OCI-LY1 (cell line): ENCODE measurements around the gene PHLPP1.

Experiments used
- H2AFZ ChIP-seq: fragments of 200-600 bp; sonication (generic), shearing (Covaris generic); 2 replicates; pipeline ENCODE4 v1.6.0; 2014; ENCODE audit warnings: antibody characterized with exemption, mild to moderate bottlenecking, low read length
- H3F3A ChIP-seq: fragments of 200-600 bp; sonication (generic), shearing (Covaris generic); 2 replicates; pipeline ENCODE4 v1.6.0; 2014; ENCODE audit warnings: mild to moderate bottlenecking, antibody characterized with exemption, low read length, moderate library complexity; ENCODE audit not compliant: insufficient read depth
- H3K27ac ChIP-seq: fragments of 200-600 bp; sonication (generic); 2 replicates; pipeline ENCODE4 v1.5.1; 2014; ENCODE audit warnings: low read length, mixed run types, mild to moderate bottlenecking, low read depth; ENCODE audit not compliant: poor library complexity, severe bottlenecking
- H3K27me3 ChIP-seq: fragments of 200-600 bp; sonication (generic); 2 replicates; pipeline ENCODE4 v1.6.0; 2014; ENCODE audit warnings: antibody characterized with exemption, mild to moderate bottlenecking, low read length, moderate library complexity; ENCODE audit not compliant: insufficient read depth
- H3K36me3 ChIP-seq: fragments of 200-600 bp; sonication (generic); 2 replicates; pipeline ENCODE4 v1.6.1; 2014; ENCODE audit warnings: mild to moderate bottlenecking, antibody characterized with exemption, low read length, moderate library complexity, mixed read lengths; ENCODE audit not compliant: insufficient read depth
- H3K4me1 ChIP-seq: fragments of 200-600 bp; sonication (generic); 2 replicates; pipeline ENCODE4 v1.5.1; 2014; ENCODE audit warnings: mild to moderate bottlenecking, low read length, moderate library complexity; ENCODE audit not compliant: insufficient read depth, severe bottlenecking
- H3K4me2 ChIP-seq: fragments of 200-600 bp; sonication (generic), shearing (Covaris generic); 2 replicates; pipeline ENCODE4 v1.6.1; 2014; ENCODE audit warnings: low read length
- H3K4me3 ChIP-seq: fragments of 200-600 bp; sonication (generic); 2 replicates; pipeline ENCODE4 v1.5.1; 2014; ENCODE audit warnings: low read length, low read depth, mild to moderate bottlenecking, mixed read lengths; ENCODE audit not compliant: poor library complexity, severe bottlenecking
- H3K79me2 ChIP-seq: fragments of 200-600 bp; shearing (Covaris generic); 2 replicates; pipeline ENCODE4 v1.6.1; 2016; ENCODE audit warnings: mixed run types, low read length, mixed read lengths; ENCODE audit not compliant: insufficient read depth
- H3K9ac ChIP-seq: fragments of 200-600 bp; sonication (generic), shearing (Covaris generic); 2 replicates; pipeline ENCODE4 v1.6.1; 2014; ENCODE audit warnings: mild to moderate bottlenecking, low read length, mixed read lengths
- H3K9me2 ChIP-seq: fragments of 200-600 bp; sonication (generic), shearing (Covaris generic); 2 replicates; pipeline ENCODE4 v1.6.1; 2014; ENCODE audit warnings: low read depth, mild to moderate bottlenecking, low read length, mixed read lengths
- H3K9me3 ChIP-seq: fragments of 200-600 bp; shearing (Covaris generic); 2 replicates; pipeline ENCODE4 v1.6.1; 2014; ENCODE audit warnings: low read length, mixed read lengths
- H4K20me1 ChIP-seq: fragments of 200-600 bp; sonication (generic), shearing (Covaris generic); 2 replicates; pipeline ENCODE4 v1.6.0; 2016; ENCODE audit warnings: mild to moderate bottlenecking, low read length; ENCODE audit not compliant: insufficient read depth
- CTCF ChIP-seq: fragments of 200-600 bp; sonication (generic), shearing (Covaris generic); IDR thresholded peaks from 2 replicates; pipeline ENCODE4 v1.5.1; 2017; ENCODE audit warnings: mild to moderate bottlenecking, antibody characterized with exemption, low read length, moderate library complexity, mixed read lengths
- EZH2 ChIP-seq: fragments of 200-600 bp; sonication (generic), shearing (Covaris generic); IDR thresholded peaks from 2 replicates; pipeline ENCODE4 v1.8.0; 2017; ENCODE audit warnings: borderline replicate concordance, mixed run types, mild to moderate bottlenecking, antibody characterized with exemption, low read length, moderate library complexity, mixed read lengths

PHLPP1 gene

GRCh38 chr18:62828091-62828640 is 112.8 kb downstream of the PHLPP1 start:
- Histone ChIP-seq H3K9me2 (no peaks in the 10 kb centered on the region), H3K9me3 (no peaks in the 10 kb centered on the region), H4K20me1 (no peaks in the 10 kb centered on the region), H3K4me2 (no peak overlapping the region), H3K27me3 (no peaks in the 10 kb centered on the region), H2AFZ (no peak overlapping the region), H3K4me1 (peaks cover 6% of the 10 kb centered on the region), H3K36me3 (peaks cover 10% of the 10 kb centered on the region; the same call in 1 of the 2 replicates), H3K27ac (no peak overlapping the region), H3K4me3 (no peak overlapping the region), H3K79me2 (no peaks in the 10 kb centered on the region), H3K9ac (no peak overlapping the region), H3F3A (no peaks in the 10 kb centered on the region)
- no peak for TF ChIP-seq CTCF
- no peak for TF ChIP-seq EZH2

- TF ChIP-seq EZH2 (no peak), CTCF (no peak)
- H4K20me1 ChIP-seq, result no peaks in the 10 kb centered on the region
- H3K36me3 ChIP-seq, result peaks cover 10% of the 10 kb centered on the region; the same call in 1 of the 2 replicates
- no peak overlapping the region for H3K27ac ChIP-seq
- H3K9ac ChIP-seq, result no peak overlapping the region
- no peaks in the 10 kb centered on the region for H3K27me3 ChIP-seq
- H3K4me2 ChIP-seq, result no peak overlapping the region
- no peaks in the 10 kb centered on the region for H3K9me3 ChIP-seq
- no peaks in the 10 kb centered on the region for H3K9me2 ChIP-seq
- no peaks in the 10 kb centered on the region for H3K79me2 ChIP-seq
- H3K4me1 ChIP-seq, result peaks cover 6% of the 10 kb centered on the region
- H3K4me3 ChIP-seq, result no peak overlapping the region
- no peak overlapping the region for H2AFZ ChIP-seq
- H3F3A ChIP-seq, result no peaks in the 10 kb centered on the region
These were observed 113.5 kb downstream of the PHLPP1 start for GRCh38 chr18:62828852-62829251.

GRCh38 chr18:62829936-62830335 is 114.6 kb downstream of the PHLPP1 start:
- Histone ChIP-seq H3K79me2 (no peaks in the 10 kb centered on the region), H3F3A (no peaks in the 10 kb centered on the region), H3K9me2 (no peaks in the 10 kb centered on the region), H3K27me3 (no peaks in the 10 kb centered on the region), H3K9me3 (no peaks in the 10 kb centered on the region), H3K4me1 (peaks cover 6% of the 10 kb centered on the region), H3K36me3 (peaks cover 10% of the 10 kb centered on the region; the same call in 1 of the 2 replicates), H3K4me3 (no peak overlapping the region), H3K9ac (no peak overlapping the region), H2AFZ (no peak overlapping the region), H3K27ac (no peak overlapping the region), H4K20me1 (no peaks in the 10 kb centered on the region), H3K4me2 (no peak overlapping the region)
- TF ChIP-seq CTCF, result no peak
- TF ChIP-seq EZH2, result no peak
